K562 (cell line): Measurements from ENCODE around the gene FGF12. TPM values are rescaled to one million over a fixed set of nuclear protein-coding genes. Genes with fewer than 3 reads are reported as not detected.

ENCODE experiments used
- ATAC-seq: fragments of 200-7000 bp; cut with Tn5 transposase; 3 replicates; pipeline ENCODE4 v1.9.1; 2020; ENCODE audit warnings: moderate library complexity
- BruUV-seq: library from RNA; stranded (reverse); fragments of 400-500 nt; replicated peaks from 2 replicates; lab custom pipeline; 2021; lab: Mats Ljungman, UMichigan
- CTCF ChIA-PET: fragments of 300-600 bp; formaldehyde crosslinking; extraction: SDS; loops from one replicate; lab custom pipeline; 2021; ENCODE audit warnings: low intra/inter-chr PET ratio; lab: Yijun Ruan, JAX
- POLR2A ChIA-PET: fragments of 300-600, 350-650 bp; sonication (Branson Sonifier 250); formaldehyde crosslinking; extraction: SDS; loops from one replicate; lab custom pipeline; 2021; ENCODE audit warnings: antibody characterized with exemption, inconsistent platforms; lab: Yijun Ruan, JAX
- DNase-seq, 4 experiments: peaks; one replicate each; pipeline versions ENCODE4 v3.0.0 to v3.0.0-alpha.2; 2011 to 2018; ENCODE audit warnings: low spot score in 3 of 4, mixed read lengths in 3 of 4; ENCODE audit errors: extremely low read depth in 1 of 4
- FAIRE-seq: peaks from 2 replicates; lab custom pipeline; 2011; peaks lifted over from hg19 to GRCh38; lab: Jason Lieb, UNC
- H2AFZ ChIP-seq: 2 replicates; pipeline ENCODE4 v1.6.0; 2011; ENCODE audit warnings: low read depth, low read length, control low read depth, inconsistent platforms
- H3K27ac ChIP-seq: fragments of 200-600 bp; 3 replicates; pipeline ENCODE4 v1.8.0; 2011; ENCODE audit warnings: low read depth, mild to moderate bottlenecking, control low read depth, inconsistent platforms, low read length, moderate library complexity, mixed read lengths; ENCODE audit errors: extremely low read depth
- H3K27me3 ChIP-seq, 2 experiments: fragments of 300-600 bp in 1 of 2; 2 replicates in 1 of 2; 3 replicates in 1 of 2; pipeline versions ENCODE4 v1.6.0 to v1.8.0; 2011; ENCODE audit warnings: inconsistent platforms in 2 of 2, low read length in 2 of 2, mild to moderate bottlenecking in 1 of 2, mixed read lengths in 1 of 2, moderate library complexity in 1 of 2; ENCODE audit not compliant: control insufficient read depth in 2 of 2, insufficient read depth in 2 of 2
- H3K36me3 ChIP-seq: fragments of 300-600 bp; 3 replicates; pipeline ENCODE4 v1.8.0; 2011; ENCODE audit warnings: mild to moderate bottlenecking, low read length, inconsistent platforms; ENCODE audit not compliant: control insufficient read depth, insufficient read depth
- H3K4me1 ChIP-seq, 2 experiments: fragments of 200-600 bp in 1 of 2; replicated peaks in 1 of 2; 2 replicates in 1 of 2; 3 replicates in 1 of 2; pipeline versions ENCODE4 v1.5.1 to v1.8.0; 2011; ENCODE audit warnings: inconsistent platforms in 2 of 2, low read length in 2 of 2, mild to moderate bottlenecking in 1 of 2, mixed read lengths in 1 of 2, moderate library complexity in 1 of 2; ENCODE audit not compliant: control insufficient read depth in 2 of 2, insufficient read depth in 2 of 2
- H3K4me2 ChIP-seq: 2 replicates; pipeline ENCODE4 v1.6.1; 2011; ENCODE audit warnings: low read length, control low read depth, inconsistent platforms, mixed read lengths; ENCODE audit not compliant: insufficient read depth
- H3K4me3 ChIP-seq: fragments of 200-600 bp; sonication (generic), shearing (Covaris generic); 2 replicates; pipeline ENCODE4 v1.5.1; 2016; ENCODE audit warnings: control low read depth, inconsistent platforms
- H3K79me2 ChIP-seq: fragments of 200-600 bp; 3 replicates; pipeline ENCODE4 v1.8.0; 2011; ENCODE audit warnings: low read length, inconsistent platforms; ENCODE audit not compliant: control insufficient read depth, insufficient read depth
- H3K9ac ChIP-seq, 2 experiments: 2 replicates each; pipeline versions ENCODE4 v1.6.0 to v1.6.1; 2011; ENCODE audit warnings: low read depth in 2 of 2, low read length in 2 of 2, control low read depth in 1 of 2, inconsistent platforms in 1 of 2, mild to moderate bottlenecking in 1 of 2, mixed read lengths in 1 of 2; ENCODE audit not compliant: insufficient read depth in 1 of 2
- H3K9me1 ChIP-seq: one replicate; pipeline ENCODE4 v1.6.0; 2011; ENCODE audit warnings: inconsistent platforms, mild to moderate bottlenecking, low read length, moderate library complexity; ENCODE audit not compliant: control insufficient read depth, insufficient read depth
- H3K9me3 ChIP-seq: replicated peaks from 2 replicates; pipeline ENCODE4 v1.5.1; 2011; ENCODE audit warnings: low read depth, low read length, inconsistent platforms; ENCODE audit not compliant: control insufficient read depth, insufficient read depth
- H4K20me1 ChIP-seq: replicated peaks from 2 replicates; pipeline ENCODE4 v1.6.1; 2011; ENCODE audit warnings: low read length, inconsistent platforms, mixed read lengths; ENCODE audit not compliant: control insufficient read depth, insufficient read depth
- C11orf30 ChIP-seq: fragments of 450-650 bp; IDR thresholded peaks from 2 replicates; pipeline ENCODE4 v1.6.1; 2016; ENCODE audit warnings: low read depth, mild to moderate bottlenecking
- CCAR2 ChIP-seq: fragments of 200-400 bp; formaldehyde crosslinking; IDR thresholded peaks from 2 replicates; pipeline ENCODE4 v1.6.1; 2017; ENCODE audit warnings: mild to moderate bottlenecking, low read depth, low read length
- COPS2 ChIP-seq: fragments of 450-650 bp; conservative IDR thresholded peaks from 2 replicates; pipeline ENCODE4 v1.6.1; 2016; ENCODE audit warnings: mild to moderate bottlenecking, moderate library complexity
- FOXP4 ChIP-seq: sonication (generic); formaldehyde crosslinking; IDR thresholded peaks from 2 replicates; pipeline ENCODE4 v1.8.0; 2022; ENCODE audit warnings: mild to moderate bottlenecking, missing genetic modification reagents, borderline replicate concordance
- HNRNPK ChIP-seq: fragments of 200-400 bp; formaldehyde crosslinking; IDR thresholded peaks from one replicate; pipeline ENCODE4 v1.6.1; 2018; ENCODE audit warnings: mild to moderate bottlenecking, low read depth, low read length; ENCODE audit not compliant: poor library complexity, severe bottlenecking
- HOXB6 ChIP-seq: fragments of 250-450 bp; sonication (Bioruptor Pico); IDR thresholded peaks from 2 replicates; pipeline ENCODE4 v1.5.1; 2022; ENCODE audit warnings: mild to moderate bottlenecking, borderline replicate concordance
- RCOR1 ChIP-seq, 2 experiments: IDR thresholded peaks; 2 replicates each; pipeline ENCODE4 v1.6.1; 2012; ENCODE audit warnings: low read depth in 2 of 2, low read length in 2 of 2, borderline replicate concordance in 1 of 2, improper control_type of control experiment in 1 of 2
- RFX5 ChIP-seq: IDR thresholded peaks from 2 replicates; pipeline ENCODE4 v1.6.1; 2011; ENCODE audit warnings: low read depth, mild to moderate bottlenecking, improper control_type of control experiment, low read length
- RREB1 ChIP-seq: fragments of 250-450 bp; sonication (Bioruptor Pico); IDR thresholded peaks from 2 replicates; pipeline ENCODE4 v1.4.0; 2020
- SAP30 ChIP-seq: fragments of 200-600 bp; sonication (generic); IDR thresholded peaks from 2 replicates; pipeline ENCODE4 v1.6.1; 2012; ENCODE audit warnings: borderline replicate concordance, low read depth, mild to moderate bottlenecking, moderate library complexity, low read length, control low read depth, inconsistent platforms; ENCODE audit not compliant: insufficient read depth, poor library complexity, severe bottlenecking
- SMARCA4 ChIP-seq: fragments of 450-650 bp; IDR thresholded peaks from 2 replicates; pipeline ENCODE4 v1.6.1; 2016
- SOX6 ChIP-seq: fragments of 450-650 bp; IDR thresholded peaks from 2 replicates; pipeline ENCODE4 v1.6.1; 2014; ENCODE audit warnings: mild to moderate bottlenecking
- USF2 ChIP-seq: sonication (generic); formaldehyde crosslinking; IDR thresholded peaks from 2 replicates; pipeline ENCODE4 v1.5.0; 2020; ENCODE audit warnings: missing genetic modification reagents
- ZNF197 ChIP-seq: fragments of 200-800 bp; sonication (Bioruptor generic); IDR thresholded peaks from 2 replicates; pipeline ENCODE4 v1.6.1; 2016; ENCODE audit warnings: low read depth, missing genetic modification characterization, missing compliant biosample characterization
- ZNF23 ChIP-seq: fragments of 250-450 bp; sonication (Bioruptor Pico); IDR thresholded peaks from 2 replicates; pipeline ENCODE4 v1.4.0; 2020; ENCODE audit warnings: mild to moderate bottlenecking
- ZNF717 ChIP-seq: fragments of 250-450 bp; sonication (Bioruptor Pico); IDR thresholded peaks from 2 replicates; pipeline ENCODE4 v1.5.0; 2021
- WGBS: fragments of 100-300 bp; shearing (Covaris generic); methylation state at CpG from one replicate; pipeline ENCODE4 v1.1.6; 2016; ENCODE audit warnings: low coverage, mixed read lengths; ENCODE audit not compliant: insufficient coverage; ENCODE audit errors: missing lambda C conversion rate; 5-methylcytosine and 5-hydroxymethylcytosine counted together
- in situ Hi-C: fragments of 300-500 bp; cut with MboI; formaldehyde crosslinking; loops from 4 replicates; pipeline ENCODE4 v1.15.0; 2018; ENCODE audit warnings: inconsistent platforms, mixed read lengths
- intact Hi-C: fragments of 100-400 bp; cut with micrococcal nuclease; formaldehyde crosslinking; loops from 2 replicates; pipeline ENCODE4 v1.14.2; 2022
- polyA plus RNA-seq, 8 experiments: library from polyadenylated mRNA; depleted of rRNA in 4 of 8; stranded (reverse) in 5 of 8; unstranded in 3 of 8; fragments of >200 nt; fragmentation: Nextera tagmentation in 2 of 8; fragmentation: Illumina TruSeq in 1 of 8; extraction: Ambion mirVana in 2 of 8; extraction: Trizol in 1 of 8; gene quantifications; 2 replicates each; pipeline versions ENCODE4 v1.2.1 to v1.2.3, GENCODE V29; 2011 to 2014; ENCODE audit warnings: inconsistent platforms in 1 of 8, missing spikeins in 1 of 8
- total RNA-seq, 7 experiments: library from RNA; depleted of rRNA in 6 of 7; stranded (reverse); fragments of >200 nt in 6 of 7; fragmentation: Illumina TruSeq in 2 of 7; extraction: Trizol in 2 of 7; gene quantifications; 2 replicates each; pipeline versions ENCODE4 v1.2.1 to v1.2.3, GENCODE V29; 2011 to 2021; ENCODE audit warnings: low replicate concordance in 1 of 7

The FGF12 gene
- total and polyA plus RNA-seq, 9 of the 15 experiments (the other 6 are each of a cell fraction or from before 2014, with no cell fraction given) = not detected

- POLR2A ChIA-PET = no interaction called here
- no peak for DNase-seq
- Histone ChIP-seq H4K20me1 (no peaks in the 10 kb centered on the region), H3K27ac (no peak overlapping the region), H3K4me1 (no peaks in the 10 kb centered on the region), H3K36me3 (no peaks in the 10 kb centered on the region), H3K9me3 (no peaks in the 10 kb centered on the region), H2AFZ (no peak overlapping the region), H3K9ac (no peak overlapping the region), H3K4me2 (no peak overlapping the region), H3K79me2 (no peaks in the 10 kb centered on the region), H3K27me3 (no peaks in the 10 kb centered on the region), H3K9me1 (no peaks in the 10 kb centered on the region), H3K4me3 (no peak overlapping the region)
- CTCF ChIA-PET = no interaction called here
- in situ Hi-C loops (no loop called here), intact Hi-C loops (no loop called here)
- ATAC-seq = no peak
- no peak for FAIRE-seq
- no TSS peak for BruUV-seq
- 0% methylated on average over 3 of the region's 3 CpGs for WGBS
- no peak for TF ChIP-seq FOXP4
- no peak for TF ChIP-seq C11orf30
- TF ChIP-seq SMARCA4 = no peak
- TF ChIP-seq CCAR2 = no peak
- no peak for TF ChIP-seq HOXB6
- TF ChIP-seq HNRNPK = no peak
- TF ChIP-seq RFX5 = no peak
- TF ChIP-seq RCOR1 (IDR thresholded peaks at IDR 0.05; ENCODE audit: borderline replicate concordance in 1 of 2, low read depth in 2 of 2, low read length in 2 of 2) = no peak
- TF ChIP-seq USF2 (CRISPR knock-in tag) = no peak
- TF ChIP-seq COPS2 = no peak
- TF ChIP-seq SAP30 = no peak
- no peak for TF ChIP-seq ZNF23
- no peak for TF ChIP-seq SOX6
- no peak for TF ChIP-seq ZNF197 (CRISPR knock-in tag)
- no peak for TF ChIP-seq ZNF717 (CRISPR knock-in tag)
- TF ChIP-seq RREB1 (CRISPR knock-in tag) = no peak
These were observed 9.2 kb downstream of the FGF12 start for GRCh38 chr3:192718156-192718555.
